ENCODE results near the gene CPVL. TPM values are rescaled to one million over a fixed set of nuclear protein-coding genes. Genes with fewer than 3 reads are reported as not detected.
"Not testable (repeated sequence)": the region's sequence is repeated elsewhere in the genome, so short reads cannot be mapped to it uniquely, and the experiment has no call there.

Gene CPVL
- total RNA-seq, 4 donors from 2014 or later: 8.1 to 17.1 (median 10.1) TPM

DNA sequence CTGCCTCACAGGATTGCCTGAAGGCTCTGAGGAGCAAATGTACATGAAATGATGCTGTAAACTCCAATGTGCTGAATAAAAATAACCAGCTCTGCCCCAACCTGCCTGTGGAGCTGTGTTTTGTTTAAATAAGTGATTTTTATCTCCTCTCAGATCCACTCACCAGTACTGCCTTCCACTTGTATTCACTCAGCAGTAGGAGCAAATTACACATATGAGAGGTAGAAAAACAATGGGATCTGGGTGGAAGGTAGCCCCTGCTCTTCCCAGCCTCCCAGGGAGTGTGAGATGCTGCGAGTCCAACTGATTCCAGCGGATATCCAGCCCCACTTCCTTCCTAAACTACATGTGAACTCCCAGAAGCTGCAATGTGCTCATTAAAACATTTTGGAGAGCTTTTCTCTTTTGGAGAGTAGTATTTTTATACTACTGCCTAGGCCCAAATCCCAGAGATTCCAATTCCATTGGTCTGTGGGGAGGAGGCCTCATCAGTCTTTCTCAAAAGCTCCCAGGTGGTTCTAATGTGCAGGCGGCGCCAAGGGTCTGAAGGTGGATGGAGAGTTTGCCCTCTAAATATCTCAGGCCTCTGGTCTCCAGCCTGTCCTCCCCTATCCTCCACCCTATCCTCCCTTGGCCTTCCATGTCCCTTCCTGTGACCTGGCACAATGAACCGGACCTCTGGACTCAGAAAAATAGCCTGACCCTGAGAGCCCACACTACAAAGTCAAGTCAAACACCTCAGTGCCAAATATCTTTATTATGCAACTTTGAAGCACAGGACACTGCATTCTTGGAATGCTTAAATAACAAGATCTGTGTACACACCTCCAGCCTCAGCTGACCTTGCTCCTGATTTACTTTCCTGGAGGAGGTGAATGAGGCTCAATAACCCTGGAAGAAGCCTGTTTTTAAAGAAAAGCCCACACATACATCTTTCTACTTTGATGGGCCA lies 46.2 kb downstream of the CPVL start:
- H3K9me3 ChIP-seq: no peaks in the 10 kb centered on the region
- no peak overlapping the region for H3K4me3 ChIP-seq
- no peaks in the 10 kb centered on the region for H3K36me3 ChIP-seq
- peaks cover 2% of the 10 kb centered on the region for H3K4me1 ChIP-seq
- no peak overlapping the region for H3K27ac ChIP-seq
- H3K27me3 ChIP-seq: no peaks in the 10 kb centered on the region
- WGBS: 87% methylated on average over 5 of the region's 5 CpGs
- TF ChIP-seq EP300 (IDR thresholded peaks at IDR 0.05) (no peak), POLR2AphosphoS5 (IDR thresholded peaks at IDR 0.05) (no peak), POLR2A (IDR thresholded peaks at IDR 0.05) (no peak)
- TF ChIP-seq, protein P1, sequence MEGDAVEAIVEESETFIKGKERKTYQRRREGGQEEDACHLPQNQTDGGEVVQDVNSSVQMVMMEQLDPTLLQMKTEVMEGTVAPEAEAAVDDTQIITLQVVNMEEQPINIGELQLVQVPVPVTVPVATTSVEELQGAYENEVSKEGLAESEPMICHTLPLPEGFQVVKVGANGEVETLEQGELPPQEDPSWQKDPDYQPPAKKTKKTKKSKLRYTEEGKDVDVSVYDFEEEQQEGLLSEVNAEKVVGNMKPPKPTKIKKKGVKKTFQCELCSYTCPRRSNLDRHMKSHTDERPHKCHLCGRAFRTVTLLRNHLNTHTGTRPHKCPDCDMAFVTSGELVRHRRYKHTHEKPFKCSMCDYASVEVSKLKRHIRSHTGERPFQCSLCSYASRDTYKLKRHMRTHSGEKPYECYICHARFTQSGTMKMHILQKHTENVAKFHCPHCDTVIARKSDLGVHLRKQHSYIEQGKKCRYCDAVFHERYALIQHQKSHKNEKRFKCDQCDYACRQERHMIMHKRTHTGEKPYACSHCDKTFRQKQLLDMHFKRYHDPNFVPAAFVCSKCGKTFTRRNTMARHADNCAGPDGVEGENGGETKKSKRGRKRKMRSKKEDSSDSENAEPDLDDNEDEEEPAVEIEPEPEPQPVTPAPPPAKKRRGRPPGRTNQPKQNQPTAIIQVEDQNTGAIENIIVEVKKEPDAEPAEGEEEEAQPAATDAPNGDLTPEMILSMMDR (IDR thresholded peaks at IDR 0.05): no peak
- no peak for DNase-seq (ENCODE audit: low spot score in 2 of 2)

DNA sequence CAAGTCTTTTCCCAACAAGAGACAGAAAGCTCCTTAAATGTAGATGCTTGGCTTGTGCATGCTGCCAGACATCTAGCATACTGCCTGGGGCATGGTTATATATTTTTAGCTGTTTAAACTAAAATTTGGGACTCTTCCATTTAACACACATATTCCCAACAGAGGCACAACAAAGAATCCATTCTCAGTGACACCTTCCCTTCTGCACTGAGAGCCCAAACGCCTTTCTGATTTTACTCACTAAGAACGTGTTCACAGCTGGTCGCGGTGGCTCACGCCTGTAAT lies 49.9 kb downstream of the CPVL start:
- Histone ChIP-seq H3K36me3 (no peaks in the 10 kb centered on the region), H3K4me3 (no peak overlapping the region), H3K9me3 (no peaks in the 10 kb centered on the region), H3K27me3 (no peaks in the 10 kb centered on the region), H3K4me1 (peaks cover 5% of the 10 kb centered on the region), H3K27ac (no peak overlapping the region)
- no peak for DNase-seq (ENCODE audit: low spot score in 2 of 2)
- 80% methylated on average over 5 of the region's 5 CpGs for WGBS
- no peak for TF ChIP-seq POLR2AphosphoS5 (IDR thresholded peaks at IDR 0.05)
- TF ChIP-seq, protein P1 (IDR thresholded peaks at IDR 0.05): no peak
- no peak for TF ChIP-seq EP300 (IDR thresholded peaks at IDR 0.05)
- no peak for TF ChIP-seq POLR2A (IDR thresholded peaks at IDR 0.05)

DNA sequence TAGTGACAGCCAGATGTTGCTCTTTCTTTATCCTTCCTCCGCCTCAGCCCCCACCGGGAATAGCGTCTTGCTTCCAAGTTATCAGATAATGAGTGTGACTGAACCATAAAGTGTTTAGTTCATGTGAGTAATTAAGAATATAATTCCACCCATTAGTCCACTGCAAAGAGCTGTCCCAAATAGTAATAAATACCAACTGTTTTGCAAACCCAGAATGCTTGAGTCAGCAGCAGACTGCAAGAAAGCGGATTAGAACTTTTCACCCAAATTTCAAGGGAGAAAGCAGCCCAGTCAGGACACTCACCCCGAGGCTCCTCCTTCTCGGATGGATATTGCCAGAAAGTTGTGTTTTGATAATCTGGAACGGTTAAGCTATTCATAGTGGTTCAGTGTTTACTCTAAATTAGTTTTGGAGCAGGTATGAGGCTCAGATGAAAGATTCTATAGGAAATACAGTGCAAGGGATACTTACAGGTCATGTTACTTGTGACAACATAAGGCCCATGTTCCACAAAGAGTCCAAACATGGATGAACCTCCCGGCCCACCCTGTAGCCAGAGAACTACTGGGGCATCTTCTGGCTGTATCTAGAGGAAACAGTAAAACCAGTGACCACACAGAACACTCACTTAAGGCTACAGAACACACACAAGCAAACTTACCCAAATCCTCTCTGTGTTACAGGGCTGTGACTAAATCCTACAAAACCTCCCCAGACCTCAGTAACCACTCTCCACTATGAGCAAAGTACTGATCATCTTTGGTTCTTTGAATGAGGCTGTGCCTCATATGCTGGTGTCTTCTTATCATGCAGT lies 50.5 kb downstream of the CPVL start:
- Histone ChIP-seq H3K9me3 (no peaks in the 10 kb centered on the region), H3K27me3 (no peaks in the 10 kb centered on the region), H3K4me1 (peaks cover 9% of the 10 kb centered on the region), H3K27ac (no peak overlapping the region), H3K36me3 (no peaks in the 10 kb centered on the region), H3K4me3 (no peak overlapping the region)
- no peak for DNase-seq (ENCODE audit: low spot score in 2 of 2)
- 50% methylated on average over 8 of the region's 8 CpGs for WGBS
- TF ChIP-seq POLR2A (IDR thresholded peaks at IDR 0.05) (no peak), POLR2AphosphoS5 (IDR thresholded peaks at IDR 0.05) (no peak), EP300 (IDR thresholded peaks at IDR 0.05) (no peak)
- TF ChIP-seq, protein P1 (IDR thresholded peaks at IDR 0.05): no peak

DNA sequence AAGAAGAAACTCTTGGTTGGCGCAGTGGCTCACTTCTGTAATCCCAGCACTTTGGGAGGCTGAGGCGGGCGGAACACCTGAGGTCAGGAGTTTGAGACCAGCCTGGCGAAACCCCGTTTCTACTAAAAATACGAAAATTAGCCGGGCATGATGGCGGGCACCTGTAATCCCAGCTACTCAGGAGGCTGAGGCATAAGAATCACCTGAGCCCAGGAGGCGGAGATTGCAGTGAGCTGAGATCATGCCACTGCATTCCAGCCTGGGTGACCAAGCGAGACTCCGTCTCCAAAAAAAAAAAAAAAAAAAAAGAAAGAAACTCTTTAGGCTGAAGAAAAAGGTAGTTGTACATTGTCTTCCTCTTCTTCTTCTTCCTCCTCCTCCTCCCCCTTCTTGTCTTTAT lies 53.2 kb downstream of the CPVL start:
- H3K27me3 ChIP-seq; H3K36me3 ChIP-seq; DNase-seq (ENCODE audit: low spot score in 2 of 2); H3K27ac ChIP-seq; H3K9me3 ChIP-seq; H3K4me3 ChIP-seq: not testable (repeated sequence)
- H3K4me1 ChIP-seq: peaks cover 16% of the 10 kb centered on the region
- WGBS: 94% methylated on average over 11 of the region's 11 CpGs

DNA sequence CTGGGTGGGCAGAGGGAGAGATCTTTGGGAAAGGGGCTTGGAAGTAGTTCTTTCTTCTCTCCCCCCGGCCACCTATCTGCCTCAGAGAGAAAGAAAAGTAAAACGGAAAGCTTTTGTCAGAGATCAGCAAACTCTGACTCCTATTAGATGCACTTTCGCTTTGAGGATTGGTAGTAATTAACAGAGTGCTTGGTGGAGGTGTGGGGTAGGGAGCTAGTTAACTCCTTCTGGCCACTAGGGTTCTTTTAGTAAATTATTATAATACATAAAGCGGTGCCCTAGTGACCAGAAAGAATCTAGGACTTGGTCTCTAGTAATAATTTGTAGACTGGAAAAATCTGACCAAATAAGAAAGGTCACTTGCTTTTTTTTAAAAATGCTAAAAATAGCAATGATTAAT lies 54.6 kb downstream of the CPVL start:
- Histone ChIP-seq H3K36me3 (no peaks in the 10 kb centered on the region), H3K27me3 (no peaks in the 10 kb centered on the region), H3K4me3 (peak overlapping the region; percentile 26), H3K9me3 (no peaks in the 10 kb centered on the region), H3K4me1 (peaks cover 21% of the 10 kb centered on the region), H3K27ac (no peak overlapping the region)
- TF ChIP-seq POLR2A (IDR thresholded peaks at IDR 0.05) (no peak), POLR2AphosphoS5 (IDR thresholded peaks at IDR 0.05) (no peak), EP300 (IDR thresholded peaks at IDR 0.05) (no peak)
- TF ChIP-seq, protein P1 (IDR thresholded peaks at IDR 0.05): no peak
- WGBS: 25% methylated on average over 4 of the region's 4 CpGs
- no peak for DNase-seq (ENCODE audit: low spot score in 2 of 2)

All from suprapubic skin (tissue), 4 donors.